HFF-Myc (cell line): Measurements from ENCODE around the gene WFDC2.
"Not testable (repeated sequence)": the region's sequence is repeated elsewhere in the genome, so short reads cannot be mapped to it uniquely, and the experiment has no call there.

Source experiments
- DNase-seq: peaks from one replicate; pipeline ENCODE4 v3.0.0-alpha.2; 2011; ENCODE audit warnings: low read depth; ENCODE audit errors: extremely low read depth
- H3K4me3 ChIP-seq: replicated peaks from 2 replicates; pipeline ENCODE4 v1.5.1; 2011; ENCODE audit warnings: low read depth, mild to moderate bottlenecking, control low read depth, low read length
- TF ChIP-seq, protein P1 (sequence below): IDR thresholded peaks from 2 replicates; pipeline ENCODE4 v1.5.1; 2012; ENCODE audit warnings: mild to moderate bottlenecking, low read depth, low read length, control low read depth; ENCODE audit errors: missing control alignments

Gene WFDC2

DNA sequence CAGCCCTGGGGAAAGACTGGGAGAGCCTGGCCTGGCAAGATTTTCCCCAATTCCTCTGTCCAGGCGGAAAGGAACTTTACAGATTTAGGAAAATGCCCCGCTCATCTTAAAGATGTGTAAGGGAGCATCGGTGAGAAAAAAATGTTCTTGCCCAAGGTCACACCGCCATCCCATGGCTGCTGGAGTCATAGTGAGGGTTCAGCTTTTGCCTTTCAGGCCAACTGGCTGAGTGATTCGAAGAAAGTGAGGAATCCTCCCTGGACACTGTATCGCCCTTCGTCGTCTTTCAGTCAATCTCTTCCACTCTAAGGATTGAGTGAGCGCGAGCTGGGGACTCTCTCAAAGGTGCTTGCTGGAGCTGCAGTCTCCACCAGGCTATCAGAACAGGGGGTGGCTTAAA, 1.4 kb downstream of the WFDC2 start:
- no peak for DNase-seq
- TF ChIP-seq, protein P1, sequence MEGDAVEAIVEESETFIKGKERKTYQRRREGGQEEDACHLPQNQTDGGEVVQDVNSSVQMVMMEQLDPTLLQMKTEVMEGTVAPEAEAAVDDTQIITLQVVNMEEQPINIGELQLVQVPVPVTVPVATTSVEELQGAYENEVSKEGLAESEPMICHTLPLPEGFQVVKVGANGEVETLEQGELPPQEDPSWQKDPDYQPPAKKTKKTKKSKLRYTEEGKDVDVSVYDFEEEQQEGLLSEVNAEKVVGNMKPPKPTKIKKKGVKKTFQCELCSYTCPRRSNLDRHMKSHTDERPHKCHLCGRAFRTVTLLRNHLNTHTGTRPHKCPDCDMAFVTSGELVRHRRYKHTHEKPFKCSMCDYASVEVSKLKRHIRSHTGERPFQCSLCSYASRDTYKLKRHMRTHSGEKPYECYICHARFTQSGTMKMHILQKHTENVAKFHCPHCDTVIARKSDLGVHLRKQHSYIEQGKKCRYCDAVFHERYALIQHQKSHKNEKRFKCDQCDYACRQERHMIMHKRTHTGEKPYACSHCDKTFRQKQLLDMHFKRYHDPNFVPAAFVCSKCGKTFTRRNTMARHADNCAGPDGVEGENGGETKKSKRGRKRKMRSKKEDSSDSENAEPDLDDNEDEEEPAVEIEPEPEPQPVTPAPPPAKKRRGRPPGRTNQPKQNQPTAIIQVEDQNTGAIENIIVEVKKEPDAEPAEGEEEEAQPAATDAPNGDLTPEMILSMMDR, result peak; percentile 10
- H3K4me3 ChIP-seq, result peak overlapping the region; percentile 22

DNA sequence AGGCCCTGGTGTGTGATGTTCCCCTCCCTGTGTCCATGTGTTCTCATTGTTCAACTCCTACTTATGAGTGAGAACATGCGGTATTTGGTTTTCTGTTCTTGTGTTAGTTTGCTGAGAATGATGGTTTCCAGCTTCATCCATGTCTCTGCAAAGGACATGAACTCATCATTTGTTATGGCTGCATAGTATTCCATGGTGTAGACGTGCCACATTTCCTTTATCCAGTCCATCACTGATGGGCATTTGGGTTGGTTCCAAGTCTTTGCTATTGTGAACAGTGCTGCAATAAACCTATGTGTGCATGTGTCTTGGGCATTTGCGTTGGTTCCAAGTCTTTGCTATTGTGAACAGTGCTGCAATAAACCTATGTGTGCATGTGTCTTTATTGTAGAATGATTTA, 2.7 kb downstream of the WFDC2 start:
- not testable (repeated sequence) for DNase-seq, H3K4me3 ChIP-seq

DNA sequence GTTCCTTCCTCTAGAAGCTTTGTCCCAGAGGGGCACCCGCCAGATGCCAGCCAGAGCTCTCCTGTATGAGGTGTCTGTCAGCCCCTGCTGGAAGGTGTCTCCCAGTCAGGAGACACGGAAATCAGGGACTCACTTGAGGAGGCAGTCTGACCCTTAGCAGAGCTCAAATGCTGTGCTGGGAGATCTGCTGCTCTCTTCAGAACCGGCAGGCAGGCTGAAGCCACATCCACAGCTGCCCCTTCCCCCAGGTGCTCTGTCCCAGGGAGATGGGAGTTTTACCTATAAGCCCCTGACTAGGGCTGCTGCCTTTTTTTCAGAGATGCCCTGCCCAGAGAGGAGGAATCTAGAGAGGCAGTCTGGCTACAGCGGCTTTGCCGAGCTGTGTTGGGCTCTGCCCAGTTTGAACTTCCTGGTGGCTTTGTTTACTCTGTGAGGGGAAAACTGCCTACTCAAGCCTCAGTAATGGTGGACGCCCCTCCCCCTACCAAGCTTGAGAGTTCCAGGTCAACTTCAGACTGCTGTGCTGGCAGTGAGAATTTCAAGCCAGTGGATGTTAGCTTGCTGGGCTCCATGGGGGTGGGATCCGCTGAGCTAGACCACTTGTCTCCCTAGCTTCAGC, 8.1 kb downstream of the WFDC2 start:
- not testable (repeated sequence) for DNase-seq, H3K4me3 ChIP-seq

DNA sequence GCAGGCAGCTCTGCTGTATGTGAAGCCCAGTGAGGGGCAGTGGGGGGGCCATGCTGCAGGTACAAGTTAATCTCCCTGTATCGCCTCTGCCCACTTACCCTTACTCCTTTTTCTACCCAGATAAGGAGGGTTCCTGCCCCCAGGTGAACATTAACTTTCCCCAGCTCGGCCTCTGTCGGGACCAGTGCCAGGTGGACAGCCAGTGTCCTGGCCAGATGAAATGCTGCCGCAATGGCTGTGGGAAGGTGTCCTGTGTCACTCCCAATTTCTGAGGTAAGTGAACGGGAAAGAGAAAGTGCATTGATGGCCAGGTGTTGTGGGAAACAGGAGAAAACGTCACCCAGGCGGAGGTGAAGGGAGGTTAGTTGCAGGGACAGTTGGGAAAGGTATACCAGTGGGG, 10.3 kb downstream of the WFDC2 start:
- no peak for DNase-seq
- H3K4me3 ChIP-seq, result no peak overlapping the region
- TF ChIP-seq, protein P1, result no peak

DNA sequence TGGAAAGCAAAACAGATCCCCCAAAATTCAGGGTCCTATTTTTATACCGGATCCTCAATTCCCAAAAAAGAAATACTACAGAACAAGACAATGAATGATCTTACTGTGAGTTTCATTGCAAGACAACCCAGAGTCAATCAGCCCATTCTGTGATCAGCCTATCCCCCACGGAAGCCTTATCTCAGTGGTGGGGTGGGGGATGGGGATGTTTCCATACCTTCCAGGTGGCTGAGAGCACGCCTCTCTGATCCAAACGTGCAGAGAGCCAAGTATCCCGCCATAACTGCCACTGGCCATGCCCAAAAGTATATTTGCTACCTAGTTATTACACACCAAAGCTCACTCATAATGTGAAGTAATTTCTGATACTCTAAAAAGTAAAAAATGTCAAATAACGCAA, 15.1 kb downstream of the WFDC2 start:
- DNase-seq, result no peak
- H3K4me3 ChIP-seq, result no peak overlapping the region
- TF ChIP-seq, protein P1, result no peak

DNA sequence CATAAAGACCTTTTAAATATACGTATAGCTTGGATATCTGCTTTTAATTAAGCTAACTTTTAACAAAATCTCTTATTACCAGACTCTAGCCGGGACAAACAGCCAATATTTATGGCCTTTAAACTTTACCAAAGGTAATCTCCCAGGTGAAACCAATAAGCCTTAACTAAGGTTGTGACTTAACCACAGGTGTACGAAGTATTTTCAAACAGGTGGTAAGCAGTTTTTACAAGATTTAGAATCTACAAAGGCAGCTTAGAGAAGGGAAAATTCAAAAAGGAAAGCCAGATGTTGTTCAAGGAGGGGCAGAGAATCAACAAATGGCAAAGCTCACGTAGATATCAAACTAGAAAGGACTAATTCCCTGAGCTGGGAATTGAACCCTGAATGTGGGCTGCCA, 15.8 kb downstream of the WFDC2 start:
- DNase-seq, result no peak
- TF ChIP-seq, protein P1, result no peak
- H3K4me3 ChIP-seq, result no peak overlapping the region

DNA sequence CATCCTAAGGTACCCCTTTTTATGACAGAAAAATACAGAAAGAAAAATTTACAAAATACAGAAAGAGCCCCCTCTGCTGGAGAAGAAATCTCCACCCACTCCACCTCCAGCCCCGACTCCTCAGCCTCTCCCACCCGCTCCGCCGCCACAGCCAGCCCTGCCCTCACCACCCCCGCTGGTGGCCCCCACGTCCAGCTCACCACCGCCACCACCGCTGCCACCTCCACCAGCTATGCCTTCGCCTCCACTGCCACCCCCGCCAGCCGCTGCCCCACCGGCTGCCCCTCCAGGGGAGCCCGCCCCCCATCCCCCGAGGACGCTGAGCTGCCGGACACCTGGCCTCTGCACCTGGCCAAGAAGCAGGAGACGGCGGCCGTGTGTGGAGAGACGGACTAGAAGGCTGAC, 17.7 kb downstream of the WFDC2 start:
- H3K4me3 ChIP-seq, result no peak overlapping the region
- DNase-seq, result no peak
- TF ChIP-seq, protein P1, result peak; percentile 12

DNA sequence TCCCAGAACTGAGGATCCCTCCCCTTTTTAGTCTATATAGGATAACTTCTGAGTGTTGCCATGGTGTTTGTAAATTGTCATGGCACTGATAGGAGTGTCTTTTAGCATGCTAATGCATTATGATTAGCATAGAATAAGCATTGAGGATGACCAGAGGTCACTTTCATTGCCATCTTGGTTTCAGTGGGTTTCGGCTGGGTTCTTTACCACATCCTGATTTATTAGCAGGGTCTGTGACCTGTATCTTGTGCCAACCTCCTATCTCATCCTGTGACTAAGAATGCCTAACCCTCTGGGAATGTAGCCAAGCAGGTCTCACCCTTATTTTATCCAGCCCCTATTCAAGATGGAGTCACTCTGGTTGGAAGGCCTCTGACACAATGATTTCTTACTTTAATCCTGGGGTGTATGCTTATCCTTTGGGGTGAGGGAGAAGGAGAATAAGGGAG, 19.6 kb downstream of the WFDC2 start:
- H3K4me3 ChIP-seq, result no peak overlapping the region
- TF ChIP-seq, protein P1, result no peak
- DNase-seq, result peak; percentile 2
